IPS-15b (cell line): ENCODE results near the gene TRAPPC11.
A peak's percentile ranks its signal among the peaks of the same experiment; 100 is the strongest.

Experiments used
- H3K27me3 ChIP-seq: one replicate; pipeline ENCODE4 v1.6.1; 2013; ENCODE audit warnings: low read length; ENCODE audit not compliant: control insufficient read depth, insufficient read depth
- H3K36me3 ChIP-seq: one replicate; pipeline ENCODE4 v1.6.1; 2013; ENCODE audit warnings: low read length; ENCODE audit not compliant: control insufficient read depth, insufficient read depth
- H3K4me1 ChIP-seq: one replicate; pipeline ENCODE4 v1.6.1; 2013; ENCODE audit warnings: mild to moderate bottlenecking, low read length; ENCODE audit not compliant: control insufficient read depth, insufficient read depth
- H3K4me3 ChIP-seq: one replicate; pipeline ENCODE4 v1.5.1; 2013; ENCODE audit warnings: low read depth, low read length
- H3K9ac ChIP-seq: one replicate; pipeline ENCODE4 v1.6.1; 2013; ENCODE audit warnings: low read depth, mild to moderate bottlenecking, low read length
- H3K9me3 ChIP-seq: one replicate; pipeline ENCODE4 v1.6.1; 2013; ENCODE audit warnings: mild to moderate bottlenecking, low read length; ENCODE audit not compliant: control insufficient read depth, insufficient read depth

Gene TRAPPC11

GRCh38 chr4:183691006-183691405 lies 31.9 kb downstream of the TRAPPC11 start:
- no peak overlapping the region for H3K4me3 ChIP-seq
- no peaks in the 10 kb centered on the region for H3K36me3 ChIP-seq
- H3K9me3 ChIP-seq = no peaks in the 10 kb centered on the region
- no peaks in the 10 kb centered on the region for H3K27me3 ChIP-seq
- no peak overlapping the region for H3K9ac ChIP-seq
- H3K4me1 ChIP-seq = no peaks in the 10 kb centered on the region

- no peaks in the 10 kb centered on the region for H3K36me3 ChIP-seq
Observed at GRCh38 chr4:183691897-183692296, 32.8 kb downstream of the TRAPPC11 start.

GRCh38 chr4:183698909-183699308 lies 39.8 kb downstream of the TRAPPC11 start:
- Histone ChIP-seq H3K27me3 (no peaks in the 10 kb centered on the region), H3K4me1 (no peaks in the 10 kb centered on the region), H3K9me3 (no peaks in the 10 kb centered on the region), H3K36me3 (peaks cover 2% of the 10 kb centered on the region), H3K4me3 (no peak overlapping the region), H3K9ac (no peak overlapping the region)

More at GRCh38 chr4:183691897-183692296, 32.8 kb downstream of the TRAPPC11 start:
- Histone ChIP-seq H3K9ac (no peak overlapping the region), H3K27me3 (no peaks in the 10 kb centered on the region), H3K9me3 (no peaks in the 10 kb centered on the region), H3K4me1 (no peaks in the 10 kb centered on the region), H3K4me3 (no peak overlapping the region)

- Histone ChIP-seq H3K4me1 (no peaks in the 10 kb centered on the region), H3K9me3 (no peaks in the 10 kb centered on the region), H3K27me3 (no peaks in the 10 kb centered on the region), H3K36me3 (peaks cover 2% of the 10 kb centered on the region), H3K9ac (no peak overlapping the region), H3K4me3 (no peak overlapping the region)
Observed at GRCh38 chr4:183700407-183700806, 41.3 kb downstream of the TRAPPC11 start.

- H3K4me3 ChIP-seq = no peak overlapping the region
- no peak overlapping the region for H3K9ac ChIP-seq
- H3K36me3 ChIP-seq = peaks cover 2% of the 10 kb centered on the region
- H3K9me3 ChIP-seq = no peaks in the 10 kb centered on the region
- no peaks in the 10 kb centered on the region for H3K4me1 ChIP-seq
- no peaks in the 10 kb centered on the region for H3K27me3 ChIP-seq
Observed at GRCh38 chr4:183702492-183702891, 43.4 kb downstream of the TRAPPC11 start.

GRCh38 chr4:183714626-183715025 lies 55.5 kb downstream of the TRAPPC11 start:
- Histone ChIP-seq H3K4me1 (no peaks in the 10 kb centered on the region), H3K9me3 (no peaks in the 10 kb centered on the region), H3K4me3 (no peak overlapping the region)

GRCh38 chr4:183716302-183716701 lies 57.2 kb downstream of the TRAPPC11 start:
- Histone ChIP-seq H3K27me3 (no peaks in the 10 kb centered on the region), H3K4me1 (no peaks in the 10 kb centered on the region), H3K36me3 (peaks cover 7% of the 10 kb centered on the region)

More at GRCh38 chr4:183714626-183715025, 55.5 kb downstream of the TRAPPC11 start:
- Histone ChIP-seq H3K27me3 (no peaks in the 10 kb centered on the region), H3K36me3 (peaks cover 7% of the 10 kb centered on the region), H3K9ac (no peak overlapping the region)

GRCh38 chr4:183718876-183719275 lies 59.8 kb downstream of the TRAPPC11 start:
- H3K36me3 ChIP-seq = no peaks in the 10 kb centered on the region
- no peaks in the 10 kb centered on the region for H3K9me3 ChIP-seq
- H3K27me3 ChIP-seq = no peaks in the 10 kb centered on the region
- no peak overlapping the region for H3K4me3 ChIP-seq
- peaks cover 3% of the 10 kb centered on the region for H3K4me1 ChIP-seq
- no peak overlapping the region for H3K9ac ChIP-seq

More at GRCh38 chr4:183716302-183716701, 57.2 kb downstream of the TRAPPC11 start:
- no peak overlapping the region for H3K4me3 ChIP-seq
- no peaks in the 10 kb centered on the region for H3K9me3 ChIP-seq
- H3K9ac ChIP-seq = no peak overlapping the region

GRCh38 chr4:183721207-183722081 lies 62.4 kb downstream of the TRAPPC11 start:
- Histone ChIP-seq H3K4me3 (no peak overlapping the region), H3K36me3 (no peaks in the 10 kb centered on the region), H3K27me3 (no peaks in the 10 kb centered on the region), H3K9ac (no peak overlapping the region), H3K4me1 (peaks cover 3% of the 10 kb centered on the region), H3K9me3 (no peaks in the 10 kb centered on the region)

GRCh38 chr4:183722731-183723560 lies 63.9 kb downstream of the TRAPPC11 start:
- Histone ChIP-seq H3K36me3 (no peaks in the 10 kb centered on the region), H3K4me1 (peaks cover 3% of the 10 kb centered on the region), H3K4me3 (peak overlapping the region; percentile 45), H3K9me3 (no peaks in the 10 kb centered on the region), H3K27me3 (no peaks in the 10 kb centered on the region), H3K9ac (no peak overlapping the region)

GRCh38 chr4:183723561-183724228 lies 64.6 kb downstream of the TRAPPC11 start:
- H3K4me3 ChIP-seq = peak overlapping the region; percentile 45
- no peaks in the 10 kb centered on the region for H3K9me3 ChIP-seq
- H3K36me3 ChIP-seq = no peaks in the 10 kb centered on the region
- no peaks in the 10 kb centered on the region for H3K27me3 ChIP-seq
- H3K9ac ChIP-seq = no peak overlapping the region
- peaks cover 3% of the 10 kb centered on the region for H3K4me1 ChIP-seq
